Calu3 (cell line): ENCODE results near the gene E2F4. TPM values are rescaled to one million over a fixed set of nuclear protein-coding genes. Genes with fewer than 3 reads are reported as not detected.

Experiments used
- BruUV-seq: library from RNA; stranded (reverse); fragments of 400-500 nt; replicated peaks from 2 replicates; lab custom pipeline; 2021; lab: Mats Ljungman, UMichigan
- CTCF ChIA-PET: fragments of 300-600 bp; sonication (Branson Sonifier 250); formaldehyde crosslinking; loops from one replicate; lab custom pipeline; 2022; ENCODE audit warnings: antibody characterized with exemption; lab: Charles Lee
- DNase-seq: peaks from one replicate; pipeline ENCODE4 v3.0.0; 2022
- H3K27ac Mint-ChIP-seq: one replicate; pipeline ENCODE4 v1.8.0; 2022; ENCODE audit warnings: mixed read lengths; ENCODE audit not compliant: unreplicated experiment
- H3K27me3 Mint-ChIP-seq: one replicate; pipeline ENCODE4 v1.8.0; 2022; ENCODE audit warnings: mixed read lengths; ENCODE audit not compliant: unreplicated experiment
- H3K36me3 Mint-ChIP-seq: one replicate; pipeline ENCODE4 v1.8.0; 2022; ENCODE audit warnings: mild to moderate bottlenecking, moderate library complexity, mixed read lengths; ENCODE audit not compliant: insufficient read depth, unreplicated experiment
- H3K4me1 Mint-ChIP-seq: one replicate; pipeline ENCODE4 v1.8.0; 2022; ENCODE audit warnings: mild to moderate bottlenecking, low read depth, mixed read lengths; ENCODE audit not compliant: unreplicated experiment
- H3K4me3 Mint-ChIP-seq: one replicate; pipeline ENCODE4 v1.8.0; 2022; ENCODE audit warnings: mild to moderate bottlenecking, low read depth, moderate library complexity, mixed read lengths; ENCODE audit not compliant: unreplicated experiment
- H3K9me3 Mint-ChIP-seq: one replicate; pipeline ENCODE4 v1.8.0; 2022; ENCODE audit warnings: low read depth, mixed read lengths; ENCODE audit not compliant: unreplicated experiment
- intact Hi-C: fragments of 100-400 bp; cut with micrococcal nuclease; formaldehyde crosslinking; loops from one replicate; pipeline ENCODE4 v1.10.0; 2022; ENCODE audit not compliant: unreplicated experiment
- total RNA-seq: library from RNA; stranded (reverse); gene quantifications from 2 replicates; pipeline ENCODE4 v1.2.3, GENCODE V29; 2022
- TF ChIP-seq, protein P1 (sequence below): fragments of 200-600 bp; IDR thresholded peaks from one replicate; pipeline ENCODE4 v1.8.0; 2022; ENCODE audit warnings: antibody characterized with exemption; ENCODE audit not compliant: unreplicated experiment

The E2F4 gene
- total RNA-seq, 1 experiment from 2014 or later, result 95.3 TPM

DNA sequence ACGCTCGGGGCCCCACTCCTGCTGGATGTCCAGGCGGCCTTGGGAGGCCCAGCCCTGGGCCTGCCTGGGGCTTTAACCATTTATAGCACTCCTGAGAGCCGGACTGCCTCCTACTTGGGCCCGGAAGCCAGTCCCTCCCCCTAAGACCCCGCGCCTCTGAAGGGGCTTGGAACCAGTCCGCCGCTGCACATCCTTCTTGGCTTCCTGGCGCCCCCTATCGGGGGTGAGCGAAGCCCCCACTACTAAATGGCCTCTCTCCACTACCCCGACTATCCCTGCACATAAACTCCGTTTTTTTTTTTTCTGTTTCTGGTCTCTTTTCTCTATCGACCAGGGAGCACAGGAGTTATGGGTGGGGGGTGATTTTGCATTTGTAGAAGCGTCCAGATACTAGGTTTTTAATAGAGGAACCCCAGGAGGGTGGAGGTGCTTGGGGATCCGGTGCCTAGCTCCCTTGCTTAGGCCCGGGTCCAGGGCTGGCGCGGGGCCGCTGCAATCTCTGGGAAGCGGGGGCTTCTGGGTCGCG, 22.2 kb upstream of the E2F4 start:
- H3K4me3 Mint-ChIP-seq, result peak overlapping the region; percentile 71
- TF ChIP-seq, protein P1, sequence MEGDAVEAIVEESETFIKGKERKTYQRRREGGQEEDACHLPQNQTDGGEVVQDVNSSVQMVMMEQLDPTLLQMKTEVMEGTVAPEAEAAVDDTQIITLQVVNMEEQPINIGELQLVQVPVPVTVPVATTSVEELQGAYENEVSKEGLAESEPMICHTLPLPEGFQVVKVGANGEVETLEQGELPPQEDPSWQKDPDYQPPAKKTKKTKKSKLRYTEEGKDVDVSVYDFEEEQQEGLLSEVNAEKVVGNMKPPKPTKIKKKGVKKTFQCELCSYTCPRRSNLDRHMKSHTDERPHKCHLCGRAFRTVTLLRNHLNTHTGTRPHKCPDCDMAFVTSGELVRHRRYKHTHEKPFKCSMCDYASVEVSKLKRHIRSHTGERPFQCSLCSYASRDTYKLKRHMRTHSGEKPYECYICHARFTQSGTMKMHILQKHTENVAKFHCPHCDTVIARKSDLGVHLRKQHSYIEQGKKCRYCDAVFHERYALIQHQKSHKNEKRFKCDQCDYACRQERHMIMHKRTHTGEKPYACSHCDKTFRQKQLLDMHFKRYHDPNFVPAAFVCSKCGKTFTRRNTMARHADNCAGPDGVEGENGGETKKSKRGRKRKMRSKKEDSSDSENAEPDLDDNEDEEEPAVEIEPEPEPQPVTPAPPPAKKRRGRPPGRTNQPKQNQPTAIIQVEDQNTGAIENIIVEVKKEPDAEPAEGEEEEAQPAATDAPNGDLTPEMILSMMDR, result peak; percentile 46
- peaks cover 47% of the 10 kb centered on the region for H3K36me3 Mint-ChIP-seq
- DNase-seq, result peak; percentile 41
- no peaks in the 10 kb centered on the region for H3K27me3 Mint-ChIP-seq
- H3K4me1 Mint-ChIP-seq, result peaks cover 33% of the 10 kb centered on the region
- peak overlapping the region; percentile 52 for H3K27ac Mint-ChIP-seq
- no TSS peak for BruUV-seq
- intact Hi-C loops, result no loop called here
- no peaks in the 10 kb centered on the region for H3K9me3 Mint-ChIP-seq
- CTCF ChIA-PET, result interaction anchor here (0.7 to 1.9 kb wide), 5 partner anchors 9 to 216 kb away, joined by 3 to 6 read pairs (median 4); partner anchors contain the start of genes FBXL8 and TRADD

DNA sequence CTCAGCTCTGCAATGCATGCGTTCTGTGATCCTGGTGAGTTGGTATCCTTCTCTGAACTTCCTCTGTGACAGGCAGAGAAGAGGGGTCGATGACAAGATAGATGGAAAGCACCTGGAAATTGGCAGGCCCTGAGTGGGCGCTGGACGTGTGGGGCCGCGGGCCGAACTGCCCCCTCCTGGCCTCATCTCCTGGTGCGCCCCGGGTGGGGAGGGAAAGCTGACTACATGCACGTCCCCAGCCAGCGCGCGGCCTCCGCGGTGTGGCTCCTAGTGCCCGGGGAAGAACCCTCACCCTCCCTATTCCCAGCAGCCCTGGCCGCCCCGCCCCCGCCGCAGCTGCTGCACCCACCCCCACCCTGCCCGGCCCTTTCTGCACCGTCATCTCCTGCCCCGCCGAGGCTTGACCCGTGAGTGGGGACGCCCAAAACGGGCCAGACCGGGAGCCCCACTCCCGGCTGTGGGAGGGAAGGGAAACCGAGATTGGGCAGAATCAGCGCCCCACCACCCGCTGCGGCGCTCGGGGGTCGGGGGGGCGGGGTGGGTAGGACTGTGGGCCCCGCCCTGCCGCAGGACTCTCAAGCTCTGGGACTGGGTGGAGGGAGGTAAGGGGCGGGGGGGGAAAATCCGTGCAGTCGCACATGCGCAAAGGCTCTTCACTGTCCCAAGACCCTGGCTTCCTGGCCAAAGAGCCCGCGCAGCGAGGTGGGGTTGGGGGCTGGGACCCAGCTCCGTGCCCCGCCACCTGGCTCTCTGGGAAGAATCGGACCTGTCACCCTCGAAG, 21.6 kb upstream of the E2F4 start, which contains the start of gene NOL3:
NOL3 (plus strand) TSS at position 371 of the 781 bp plus-strand sequence.
- Mint-ChIP-seq H3K27ac (peak within 1 kb of the TSS; percentile 52), H3K4me1 (peaks cover 33% of the 10 kb centered on the region), H3K36me3 (peaks cover 41% of the 10 kb centered on the region), H3K4me3 (peak within 1 kb of the TSS; percentile 71), H3K9me3 (no peaks in the 10 kb centered on the region), H3K27me3 (no peaks in the 10 kb centered on the region)
- TF ChIP-seq, protein P1, result no peak
- CTCF ChIA-PET, result interaction anchor here (0.5 to 1.9 kb wide), 7 partner anchors 10 to 217 kb away, joined by 3 to 6 read pairs (median 4); partner anchors contain the start of genes FBXL8 and TRADD
- DNase-seq, result peak; percentile 81
- BruUV-seq, result no TSS peak
- intact Hi-C loops, result no loop called here

DNA sequence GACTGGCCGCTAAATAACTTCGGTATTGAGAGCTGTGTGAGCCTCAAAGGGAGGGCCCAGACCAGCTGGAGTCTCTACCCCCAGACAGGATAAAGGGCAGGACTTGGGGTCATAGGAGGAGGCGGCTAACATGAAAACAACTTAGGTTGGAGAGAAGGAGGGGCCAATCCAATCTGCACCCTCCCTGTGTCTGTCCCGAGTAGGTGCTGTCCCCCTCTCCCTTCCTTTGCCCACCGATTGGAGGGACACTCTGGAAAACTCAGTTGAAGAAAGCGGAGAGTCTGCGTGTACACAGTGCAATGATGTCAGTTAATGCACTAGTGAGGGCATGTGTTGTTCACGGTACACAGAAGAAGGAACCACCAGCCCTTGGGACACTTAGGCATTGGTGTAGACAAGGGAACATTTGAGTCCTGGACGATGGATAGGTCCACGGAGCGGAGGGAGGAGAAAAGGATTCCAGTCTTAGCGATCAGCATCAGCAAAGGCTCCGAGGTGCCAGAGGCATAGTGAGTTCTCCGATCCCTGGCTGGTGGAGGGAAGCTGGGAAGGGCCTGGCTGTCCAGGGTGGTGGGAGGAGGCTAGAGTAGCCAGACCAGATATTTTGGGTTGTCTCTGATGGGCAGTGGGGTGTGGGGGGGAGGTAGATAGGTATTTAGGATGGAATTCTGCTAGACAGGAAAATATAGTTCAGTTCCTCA, 20.9 kb upstream of the E2F4 start:
- Mint-ChIP-seq H3K4me3 (peak overlapping the region; percentile 71), H3K4me1 (peaks cover 40% of the 10 kb centered on the region)
- BruUV-seq, result TSS peak; percentile 5

DNA sequence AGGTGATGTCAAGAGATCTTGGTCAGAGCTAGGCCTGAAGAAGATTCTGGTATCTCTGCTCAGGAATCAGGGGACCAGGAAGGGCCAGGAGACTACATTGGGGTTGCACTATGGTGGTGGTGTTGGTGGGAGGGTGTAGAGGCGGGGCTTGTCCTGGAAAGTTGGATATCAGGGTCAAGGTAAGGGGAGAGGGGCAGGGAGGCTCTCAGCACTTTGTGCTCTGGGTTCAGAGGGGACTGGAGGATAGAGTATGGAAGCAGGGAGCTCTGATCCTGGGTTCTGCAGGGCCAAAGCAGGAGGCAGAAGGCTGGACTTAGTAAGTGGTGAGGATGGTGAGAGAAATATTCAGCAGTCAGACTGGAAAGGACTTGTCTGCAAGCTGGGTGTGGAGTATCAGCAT, 18.6 kb upstream of the E2F4 start:
- intact Hi-C loops, result no loop called here
- Mint-ChIP-seq H3K27me3 (no peaks in the 10 kb centered on the region), H3K27ac (peak overlapping the region; percentile 90), H3K36me3 (peaks cover 58% of the 10 kb centered on the region), H3K4me3 (peak overlapping the region; percentile 89), H3K9me3 (no peaks in the 10 kb centered on the region), H3K4me1 (peaks cover 54% of the 10 kb centered on the region)
- CTCF ChIA-PET, result interaction anchor here (0.6 to 2.0 kb wide), 2 partner anchors 12 to 239 kb away, joined by 6 to 7 read pairs; no protein-coding TSS in a partner anchor
- DNase-seq, result no peak
- TF ChIP-seq, protein P1, result no peak
- no TSS peak for BruUV-seq

More for the DNA sequence above, 20.9 kb upstream of the E2F4 start:
- TF ChIP-seq, protein P1, result no peak
- no peak for DNase-seq
- Mint-ChIP-seq H3K27me3 (no peaks in the 10 kb centered on the region), H3K36me3 (peaks cover 45% of the 10 kb centered on the region), H3K27ac (peak overlapping the region; percentile 52), H3K9me3 (no peaks in the 10 kb centered on the region)
- CTCF ChIA-PET, result interaction anchor here (0.5 to 1.9 kb wide), 4 partner anchors 11 to 58 kb away, joined by 3 to 6 read pairs (median 4); partner anchors contain the start of genes FBXL8 and TRADD
- intact Hi-C loops, result no loop called here
